Embryonic facial prominence (tissue), 1 donor: ENCODE data around the gene MIOS.

Experiments used
- DNase-seq: peaks from one replicate; pipeline ENCODE4 v3.0.0-alpha.2; 2016; ENCODE audit errors: extremely low spot score

Gene MIOS

GRCh38 chr7:7583731-7584130 lies 17.0 kb downstream of the MIOS start:
- DNase-seq, result no peak

GRCh38 chr7:7584653-7585052 lies 18.0 kb downstream of the MIOS start:
- no peak for DNase-seq

GRCh38 chr7:7585241-7585928 lies 18.7 kb downstream of the MIOS start:
- no peak for DNase-seq

GRCh38 chr7:7595451-7595850 lies 28.8 kb downstream of the MIOS start:
- no peak for DNase-seq

- DNase-seq, result no peak
Measured at GRCh38 chr7:7596176-7596575, 29.5 kb downstream of the MIOS start.

- DNase-seq, result no peak
Measured at GRCh38 chr7:7607010-7607409, 40.3 kb downstream of the MIOS start.

GRCh38 chr7:7609330-7609729 lies 42.6 kb downstream of the MIOS start:
- DNase-seq, result no peak

GRCh38 chr7:7612519-7612918 lies 45.8 kb downstream of the MIOS start:
- DNase-seq, result no peak

GRCh38 chr7:7613210-7613609 lies 46.5 kb downstream of the MIOS start:
- no peak for DNase-seq

- no peak for DNase-seq
Measured at GRCh38 chr7:7614018-7614741, 47.5 kb downstream of the MIOS start.

GRCh38 chr7:7617550-7617949 lies 50.9 kb downstream of the MIOS start:
- no peak for DNase-seq

- DNase-seq, result no peak
Measured at GRCh38 chr7:7618410-7618809, 51.7 kb downstream of the MIOS start.

- no peak for DNase-seq
Measured at GRCh38 chr7:7620236-7620635, 53.6 kb downstream of the MIOS start.

GRCh38 chr7:7620644-7621210 lies 54.0 kb downstream of the MIOS start:
- DNase-seq, result no peak

GRCh38 chr7:7628476-7628875 lies 61.8 kb downstream of the MIOS start:
- DNase-seq, result no peak

- DNase-seq, result no peak
Measured at GRCh38 chr7:7630626-7631329, 64.1 kb downstream of the MIOS start.

GRCh38 chr7:7639421-7639820 lies 72.7 kb downstream of the MIOS start:
- no peak for DNase-seq

GRCh38 chr7:7639847-7640220 lies 73.2 kb downstream of the MIOS start:
- peak; percentile 73 for DNase-seq

GRCh38 chr7:7640221-7641128 lies 73.8 kb downstream of the MIOS start, which contains the start of gene UMAD1:
Gene UMAD1 (plus strand): TSS chr7:7640752. CDS start chr7:7673372, 32,620 bp downstream.
- DNase-seq, result peak; percentile 98

- no peak for DNase-seq
Measured at GRCh38 chr7:7641129-7641663, 74.5 kb downstream of the MIOS start.

- DNase-seq, result no peak
Measured at GRCh38 chr7:7642081-7642480, 75.4 kb downstream of the MIOS start.
